Spleen (tissue), 7 donors: ENCODE results near the gene RASSF6.

Experiments used
- POLR2A ChIP-seq, 3 donors: fragments of 450-650 bp; IDR thresholded peaks; one replicate each; pipeline ENCODE4 v1.5.1; 2017; ENCODE audit warnings: antibody characterized with exemption in 3 of 3, mild to moderate bottlenecking in 1 of 3
- POLR2AphosphoS5 ChIP-seq, 3 donors: sonication (generic); formaldehyde crosslinking; IDR thresholded peaks; one replicate each; pipeline ENCODE4 v1.5.1; 2017; ENCODE audit warnings: antibody characterized with exemption in 3 of 3
- TF ChIP-seq, protein P1 (sequence below), 11 experiments: fragments of 200-600 bp in 7 of 11; fragments of 450-650 bp in 4 of 11; sonication (generic) in 4 of 11; IDR thresholded peaks in 8 of 11; conservative IDR thresholded peaks in 3 of 11; 1 replicate in 7 of 11; 2 replicates in 4 of 11; pipeline versions ENCODE4 v1.4.0 to v1.8.0; 2016 to 2021; ENCODE audit warnings: antibody characterized with exemption in 11 of 11, inconsistent platforms in 4 of 11, mild to moderate bottlenecking in 1 of 11
- donor health status: DM: no; HTN: no; CAD: no; lungs with moderate emphysema.
- donor health status: DM: no; HTN: no; CAD: no.
- donor health status: DM: no; HTN: no; CAD: no.

DNA sequence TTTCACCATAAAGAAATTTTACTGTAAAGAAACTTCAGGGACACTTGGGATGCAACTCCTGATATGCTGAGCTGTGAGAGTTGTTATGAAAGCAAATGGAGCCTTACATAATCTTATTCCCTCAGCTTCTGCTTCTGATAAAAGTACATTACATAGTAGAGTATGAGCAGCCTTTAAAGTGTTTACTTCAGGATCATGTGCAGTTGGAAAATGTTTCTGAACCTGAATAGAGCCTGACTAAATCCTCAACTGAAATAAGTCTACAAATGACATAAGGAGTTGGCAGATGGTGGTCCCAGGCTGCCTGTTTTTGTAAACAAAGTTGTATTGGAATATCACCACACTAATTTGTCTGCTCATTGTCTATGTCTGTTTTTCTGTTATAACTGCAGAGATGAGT, 19.3 kb downstream of the RASSF6 start:
- TF ChIP-seq, protein P1, sequence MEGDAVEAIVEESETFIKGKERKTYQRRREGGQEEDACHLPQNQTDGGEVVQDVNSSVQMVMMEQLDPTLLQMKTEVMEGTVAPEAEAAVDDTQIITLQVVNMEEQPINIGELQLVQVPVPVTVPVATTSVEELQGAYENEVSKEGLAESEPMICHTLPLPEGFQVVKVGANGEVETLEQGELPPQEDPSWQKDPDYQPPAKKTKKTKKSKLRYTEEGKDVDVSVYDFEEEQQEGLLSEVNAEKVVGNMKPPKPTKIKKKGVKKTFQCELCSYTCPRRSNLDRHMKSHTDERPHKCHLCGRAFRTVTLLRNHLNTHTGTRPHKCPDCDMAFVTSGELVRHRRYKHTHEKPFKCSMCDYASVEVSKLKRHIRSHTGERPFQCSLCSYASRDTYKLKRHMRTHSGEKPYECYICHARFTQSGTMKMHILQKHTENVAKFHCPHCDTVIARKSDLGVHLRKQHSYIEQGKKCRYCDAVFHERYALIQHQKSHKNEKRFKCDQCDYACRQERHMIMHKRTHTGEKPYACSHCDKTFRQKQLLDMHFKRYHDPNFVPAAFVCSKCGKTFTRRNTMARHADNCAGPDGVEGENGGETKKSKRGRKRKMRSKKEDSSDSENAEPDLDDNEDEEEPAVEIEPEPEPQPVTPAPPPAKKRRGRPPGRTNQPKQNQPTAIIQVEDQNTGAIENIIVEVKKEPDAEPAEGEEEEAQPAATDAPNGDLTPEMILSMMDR (IDR thresholded peaks at IDR 0.05 in 8 of 11, conservative IDR thresholded peaks at IDR 0.05 in 3 of 11): no peak
- TF ChIP-seq POLR2AphosphoS5 (IDR thresholded peaks at IDR 0.05) (no peak), POLR2A (IDR thresholded peaks at IDR 0.05) (no peak)
